DND-41 (cell line): ENCODE data around the gene HPCAL1.

Source experiments
- CTCF ChIP-seq: IDR thresholded peaks from 2 replicates; pipeline ENCODE4 v1.5.1; 2012; ENCODE audit warnings: borderline replicate concordance, low read length, moderate library complexity, mild to moderate bottlenecking; ENCODE audit not compliant: poor library complexity, severe bottlenecking; ENCODE audit errors: extremely low read depth
- EZH2 ChIP-seq: IDR thresholded peaks from 3 replicates; pipeline ENCODE4 v1.6.1; 2012; ENCODE audit warnings: borderline replicate concordance, low read depth, mild to moderate bottlenecking, moderate library complexity, low read length, inconsistent platforms; ENCODE audit not compliant: severe bottlenecking

- TF ChIP-seq CTCF: no peak
- no peak for TF ChIP-seq EZH2
Measured at GRCh38 chr2:10266133-10266620, 36.5 kb upstream of the HPCAL1 start.
